Measurements from ENCODE around the gene AGRN.

Gene AGRN

DNA sequence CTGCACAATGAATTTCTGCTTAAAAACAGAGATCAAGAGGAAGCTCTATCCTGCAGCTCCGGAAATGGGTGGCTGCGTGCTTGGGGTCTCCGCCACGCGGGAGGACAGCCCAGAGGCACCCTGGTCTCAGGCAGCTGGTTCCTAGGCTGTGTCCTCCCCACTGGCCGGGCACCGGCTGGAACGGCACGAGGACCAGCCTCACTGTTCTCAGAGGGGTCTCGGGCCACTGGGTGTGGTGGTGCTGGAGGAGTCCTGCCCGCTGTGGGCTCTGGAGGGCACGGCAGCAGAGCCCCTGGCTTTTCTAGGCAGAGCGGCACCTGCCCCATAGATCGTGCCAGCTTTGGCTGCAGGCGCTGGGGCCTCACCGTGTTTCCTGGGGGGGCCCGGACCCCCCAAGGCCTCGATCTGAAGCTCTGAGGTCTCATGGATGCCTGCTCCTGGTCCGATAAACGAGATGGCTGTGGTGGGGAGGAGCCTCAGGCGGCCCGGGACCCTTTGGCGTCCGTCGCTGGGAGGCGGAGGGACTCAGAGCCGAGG is 62.4 kb downstream of the AGRN start:
- DNase-seq (ENCODE audit: low spot score), result no peak

- no peak for DNase-seq (ENCODE audit: low spot score)
Observed at GRCh38 chr1:1082776-1083415, 63.0 kb downstream of the AGRN start.

- DNase-seq (ENCODE audit: low spot score), result no peak
Observed at GRCh38 chr1:1083416-1084371, 63.8 kb downstream of the AGRN start.

DNA sequence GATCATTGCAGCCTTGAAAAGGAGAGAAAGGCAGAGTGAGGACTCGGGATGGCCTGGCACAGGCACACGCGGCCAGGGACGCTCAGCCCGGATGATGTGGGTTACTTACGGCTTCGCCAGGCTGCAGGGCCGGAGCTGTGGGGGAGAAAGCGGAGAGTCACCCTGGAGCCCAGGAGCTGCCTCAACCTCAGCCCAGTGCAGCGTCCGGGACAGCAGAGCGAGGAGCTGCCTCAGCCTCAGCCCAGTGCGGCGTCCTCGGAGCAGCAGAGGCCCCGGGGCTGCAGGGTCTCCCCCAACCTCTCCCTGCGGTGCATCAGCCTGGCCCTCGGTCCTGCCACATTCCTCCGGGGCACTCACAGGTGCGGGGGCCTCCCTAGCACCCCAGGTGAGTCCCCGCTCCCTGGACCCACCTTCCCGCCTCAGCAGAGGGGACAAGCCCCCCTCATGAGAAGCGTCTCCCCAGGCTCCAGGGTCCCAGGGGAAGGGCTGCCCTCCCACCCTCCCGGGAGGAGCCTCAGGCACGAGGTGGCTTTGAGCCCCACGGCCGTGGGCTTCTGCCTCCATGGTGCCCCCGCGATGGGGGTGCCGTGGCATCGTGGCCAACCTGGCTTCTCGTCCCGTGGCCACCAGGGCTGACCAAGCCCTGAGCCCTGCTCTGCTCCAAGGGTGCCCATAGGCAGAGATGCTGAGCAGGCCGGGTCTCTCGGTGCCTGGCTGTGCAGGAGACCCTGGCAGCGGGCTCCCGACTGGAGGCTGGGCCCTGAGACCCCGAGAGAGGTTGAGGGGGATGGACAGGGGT is 64.7 kb downstream of the AGRN start:
- DNase-seq (ENCODE audit: low spot score), result no peak

DNA sequence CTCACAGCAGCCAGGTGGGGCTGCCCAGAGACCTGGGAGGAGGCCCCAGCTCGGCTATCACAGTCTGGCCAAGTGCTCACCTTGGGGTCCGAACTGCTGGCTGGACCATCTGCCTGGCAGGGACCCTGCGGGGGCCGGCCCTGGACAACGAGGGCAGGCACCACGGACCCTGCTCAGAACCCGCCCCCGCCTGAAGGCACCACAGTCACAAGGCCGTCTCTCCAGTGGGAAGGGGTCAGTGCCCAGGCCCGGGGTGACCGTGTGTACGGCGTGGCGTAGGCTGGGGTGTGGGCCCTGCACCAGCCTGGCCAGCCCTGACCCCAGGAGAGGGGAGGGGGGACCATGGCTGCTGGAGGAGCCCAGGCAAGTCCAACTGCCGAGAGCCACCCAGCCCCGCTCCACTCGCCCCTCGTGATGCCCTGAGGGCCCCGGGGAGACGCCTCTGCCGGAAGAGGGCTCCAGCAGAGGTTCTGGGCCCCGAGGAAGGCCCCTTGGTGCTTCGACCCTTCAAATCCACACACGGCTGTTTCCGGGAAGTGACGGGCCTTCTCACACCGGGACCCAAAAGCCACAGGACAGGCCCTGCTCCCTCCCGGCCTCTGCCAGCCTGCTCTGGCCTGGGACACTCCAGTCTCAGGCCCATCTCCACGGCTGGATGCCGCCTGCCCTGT is 65.4 kb downstream of the AGRN start:
- DNase-seq (ENCODE audit: low spot score), result no peak

- DNase-seq (ENCODE audit: low spot score), result no peak
Observed at GRCh38 chr1:1085911-1086841, 66.3 kb downstream of the AGRN start.

DNA sequence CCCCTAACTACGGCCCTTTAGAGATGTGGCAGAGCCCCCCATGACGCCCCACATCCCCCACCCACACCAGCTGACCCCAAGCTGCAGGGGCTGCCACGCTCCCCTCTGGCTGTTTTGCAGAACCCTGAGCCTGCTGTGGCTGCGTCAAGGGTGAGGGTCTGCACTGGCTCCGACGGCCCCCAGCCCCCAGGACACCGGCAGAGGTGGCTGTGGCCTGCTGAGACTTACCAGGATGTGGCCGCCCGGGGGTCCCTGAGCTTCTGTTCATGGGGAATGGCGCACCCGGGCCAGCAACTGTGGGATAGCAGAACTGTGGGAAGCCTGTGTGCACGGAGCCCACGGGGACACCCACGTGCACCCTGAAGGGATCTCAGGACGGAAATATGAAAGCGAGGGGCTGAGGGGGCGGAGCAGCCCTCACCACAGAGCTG is 67.0 kb downstream of the AGRN start:
- DNase-seq (ENCODE audit: low spot score), result no peak

- DNase-seq (ENCODE audit: low spot score), result no peak
Observed at GRCh38 chr1:1087351-1088028, 67.6 kb downstream of the AGRN start.

DNA sequence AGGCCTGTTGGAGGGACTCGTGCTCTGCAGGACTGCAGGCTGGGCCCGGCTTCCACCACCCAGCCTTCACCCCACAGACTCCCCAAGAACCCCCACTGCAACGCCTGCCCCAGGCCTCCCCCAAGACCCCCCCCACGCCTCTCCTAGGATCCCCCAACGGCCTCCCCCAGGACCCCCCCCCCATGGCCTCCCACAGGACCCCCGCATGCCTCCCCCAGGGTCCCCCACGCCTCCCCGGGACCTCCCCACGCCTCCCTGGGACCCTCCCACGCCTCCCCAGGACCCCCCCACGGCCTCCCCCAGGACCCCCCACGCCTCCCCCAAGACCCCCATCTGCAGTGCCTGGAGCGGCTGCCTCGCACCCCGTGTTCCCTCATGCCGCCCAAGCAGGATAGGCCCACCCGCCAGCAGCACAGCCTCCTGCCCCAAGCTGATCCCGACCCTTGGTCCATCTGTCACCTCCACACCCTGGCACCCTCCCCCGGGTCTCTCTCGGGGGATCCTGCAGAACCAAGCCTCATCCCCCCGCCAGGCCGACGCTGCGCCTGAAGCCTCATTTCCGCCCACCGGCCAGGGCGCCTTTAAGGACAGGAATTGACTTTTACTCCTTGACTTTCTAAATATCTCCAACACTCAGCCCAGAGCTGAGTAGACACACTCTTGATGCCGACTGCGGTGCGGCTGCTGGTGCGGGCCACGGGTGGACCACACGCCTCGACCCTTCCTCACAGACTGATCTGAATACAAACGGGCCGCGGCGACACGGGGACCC is 68.3 kb downstream of the AGRN start:
- no peak for DNase-seq (ENCODE audit: low spot score)

- DNase-seq (ENCODE audit: low spot score), result no peak
Observed at GRCh38 chr1:1088801-1089680, 69.1 kb downstream of the AGRN start.

- no peak for DNase-seq (ENCODE audit: low spot score)
Observed at GRCh38 chr1:1089731-1090423, 70.0 kb downstream of the AGRN start.

DNA sequence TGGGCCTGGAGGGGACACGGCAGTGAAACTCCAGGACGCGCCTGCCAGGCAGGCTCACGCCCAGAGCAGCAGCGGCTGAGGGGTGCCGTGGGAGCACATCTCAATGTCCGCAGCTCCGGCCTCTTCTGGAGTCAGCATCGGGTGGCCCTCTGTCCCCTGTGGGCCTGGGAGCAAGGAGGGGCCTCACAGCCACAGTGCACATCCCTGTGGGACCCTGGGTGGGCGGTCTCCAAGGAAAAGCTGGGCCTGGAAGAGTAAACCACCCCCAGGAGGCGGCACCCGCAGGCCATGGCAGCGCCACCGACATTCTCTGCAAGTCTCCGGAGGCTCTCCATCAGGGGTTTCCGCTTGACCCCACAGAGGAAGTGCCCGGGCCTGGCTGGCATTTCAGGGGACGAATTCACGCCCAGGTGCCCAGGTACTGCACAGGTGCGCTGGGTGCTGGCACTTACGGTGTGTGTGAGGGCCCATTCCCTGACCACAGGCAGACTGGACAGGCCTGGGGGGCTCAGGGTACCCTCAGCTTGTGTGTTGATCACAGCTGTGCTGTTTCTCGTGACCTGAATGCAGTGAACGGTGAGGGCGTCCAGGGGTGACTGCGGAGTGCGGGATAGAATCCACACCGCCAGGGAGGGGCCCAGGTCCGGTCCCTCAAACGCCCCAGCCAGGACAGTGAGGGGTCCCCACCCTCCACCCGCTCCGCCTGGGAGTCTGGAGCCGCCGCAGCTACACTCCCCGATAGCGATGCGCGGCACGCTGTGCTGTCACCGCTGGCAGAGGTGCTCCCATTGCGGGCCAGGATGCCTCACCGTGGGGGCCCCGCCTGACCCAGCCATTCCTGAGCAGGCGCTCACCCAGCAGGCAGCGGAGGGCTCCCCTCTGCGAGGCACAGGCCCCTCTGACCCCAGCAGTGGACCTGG is 70.8 kb downstream of the AGRN start:
- no peak for DNase-seq (ENCODE audit: low spot score)

- no peak for DNase-seq (ENCODE audit: low spot score)
Observed at GRCh38 chr1:1091344-1092148, 71.6 kb downstream of the AGRN start.

DNA sequence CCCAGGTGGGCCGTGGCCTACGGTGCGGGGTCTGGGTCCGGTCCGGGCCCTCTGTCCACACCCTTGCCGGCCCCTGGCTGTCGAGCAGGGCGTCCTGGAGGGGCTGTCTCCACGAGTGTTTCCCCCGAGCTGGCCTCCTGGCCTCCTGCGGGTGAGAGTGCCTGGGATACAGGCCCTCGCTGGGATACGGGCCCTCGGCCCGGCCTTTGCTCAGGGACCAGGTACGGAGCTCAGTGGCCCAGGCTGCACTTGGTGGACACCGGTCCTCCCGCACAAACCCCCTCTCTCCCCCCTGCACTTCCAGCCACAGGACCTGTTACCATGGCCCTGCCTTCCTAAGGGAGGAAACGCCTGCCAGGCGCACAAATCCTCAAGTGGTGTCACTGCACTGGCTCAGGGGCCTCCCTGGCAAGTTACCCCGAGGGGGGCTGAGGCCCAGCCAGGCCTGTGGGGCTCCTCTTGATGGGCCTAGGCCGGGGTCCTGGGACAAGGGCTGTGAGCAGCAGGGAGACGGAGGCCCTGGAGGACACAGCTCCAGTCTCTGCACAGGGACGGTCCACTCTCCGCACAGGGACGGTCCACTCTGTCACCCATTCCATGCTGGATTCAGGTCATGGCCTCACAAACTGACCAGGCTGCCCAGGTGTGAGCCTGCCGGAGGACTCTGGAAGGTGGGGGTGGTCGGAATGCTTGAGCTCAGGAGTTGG is 72.4 kb downstream of the AGRN start:
- no peak for DNase-seq (ENCODE audit: low spot score)

Measured in AG08395 (cell line).